Measurements from ENCODE around the gene TAS1R3. TPM values are rescaled to one million over a fixed set of nuclear protein-coding genes. Genes with fewer than 3 reads are reported as not detected.

The TAS1R3 gene
- total RNA-seq, 4 donors from 2014 or later = 0.21 to 1.2 (median 0.63) TPM

DNA sequence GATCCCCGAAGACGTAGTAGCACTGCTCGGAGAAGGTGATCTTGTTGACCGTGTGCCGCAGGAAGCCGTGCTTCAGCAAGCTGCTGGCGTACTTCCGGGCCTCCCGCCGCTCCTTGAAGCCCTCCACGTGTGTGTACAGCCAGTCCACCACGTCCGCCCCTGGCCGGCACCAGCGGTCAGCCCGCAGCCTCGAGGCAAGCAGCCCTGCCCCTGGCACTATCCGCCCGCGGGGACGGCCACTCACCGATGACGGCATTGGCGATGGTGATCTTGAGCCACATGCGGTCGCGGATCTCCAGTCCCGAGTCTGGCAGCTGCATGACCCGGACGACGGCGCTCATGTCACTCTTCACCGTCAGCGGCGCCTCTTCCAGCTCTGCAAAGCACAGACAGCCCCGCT, 7.2 kb downstream of the TAS1R3 start:
- Histone ChIP-seq H3K9me3 (no peaks in the 10 kb centered on the region), H3K27me3 (no peaks in the 10 kb centered on the region), H3K36me3 (peaks cover 0 to 81% (median 15%) of the 10 kb centered on the region in 3 donors), H3K4me1 (peaks cover 0 to 19% (median 2%) of the 10 kb centered on the region in 4 donors), H3K27ac (no peak overlapping the region), H3K4me3 (no peak overlapping the region)
- WGBS, 2 donors = 94% methylated on average over 32 to 36 of the region's 36 CpGs
- TF ChIP-seq EP300 (IDR thresholded peaks at IDR 0.05) (no peak), CTCF (IDR thresholded peaks at IDR 0.05) (no peak), POLR2A (IDR thresholded peaks at IDR 0.05) (no peak)
- no peak for DNase-seq (ENCODE audit: low spot score in 2 of 2)

DNA sequence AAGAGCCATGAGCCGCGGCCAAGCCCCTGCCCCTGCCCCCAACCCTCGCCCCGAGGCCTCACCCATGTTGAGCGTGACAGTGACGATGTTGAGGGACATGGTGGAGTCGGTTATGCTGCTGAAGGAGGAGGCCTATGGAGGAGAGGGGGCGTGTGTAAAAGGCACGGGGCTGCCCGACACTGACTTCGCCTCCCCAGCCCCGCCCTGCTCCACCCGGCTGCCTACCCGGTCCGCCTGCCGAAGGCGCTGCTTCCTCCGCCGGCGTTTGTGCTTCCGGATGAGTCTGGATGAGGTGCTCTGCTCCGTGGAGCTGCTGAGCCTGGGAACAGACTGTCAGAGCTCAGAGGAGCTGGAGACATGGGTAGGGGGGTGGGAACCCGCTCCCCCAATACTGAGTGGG, 9.1 kb downstream of the TAS1R3 start:
- Histone ChIP-seq H3K4me3 (no peak overlapping the region), H3K36me3 (peaks cover 0 to 71% (median 15%) of the 10 kb centered on the region in 3 donors), H3K9me3 (no peaks in the 10 kb centered on the region), H3K4me1 (peaks cover 0 to 30% (median 13%) of the 10 kb centered on the region in 4 donors), H3K27ac (no peak overlapping the region), H3K27me3 (no peaks in the 10 kb centered on the region)
- DNase-seq (ENCODE audit: low spot score in 2 of 2) = no peak
- TF ChIP-seq CTCF (IDR thresholded peaks at IDR 0.05) (no peak), POLR2A (IDR thresholded peaks at IDR 0.05) (no peak), EP300 (IDR thresholded peaks at IDR 0.05) (no peak)
- 81 to 85% methylated on average over 13 to 21 of the region's 23 CpGs for WGBS, 2 donors

DNA sequence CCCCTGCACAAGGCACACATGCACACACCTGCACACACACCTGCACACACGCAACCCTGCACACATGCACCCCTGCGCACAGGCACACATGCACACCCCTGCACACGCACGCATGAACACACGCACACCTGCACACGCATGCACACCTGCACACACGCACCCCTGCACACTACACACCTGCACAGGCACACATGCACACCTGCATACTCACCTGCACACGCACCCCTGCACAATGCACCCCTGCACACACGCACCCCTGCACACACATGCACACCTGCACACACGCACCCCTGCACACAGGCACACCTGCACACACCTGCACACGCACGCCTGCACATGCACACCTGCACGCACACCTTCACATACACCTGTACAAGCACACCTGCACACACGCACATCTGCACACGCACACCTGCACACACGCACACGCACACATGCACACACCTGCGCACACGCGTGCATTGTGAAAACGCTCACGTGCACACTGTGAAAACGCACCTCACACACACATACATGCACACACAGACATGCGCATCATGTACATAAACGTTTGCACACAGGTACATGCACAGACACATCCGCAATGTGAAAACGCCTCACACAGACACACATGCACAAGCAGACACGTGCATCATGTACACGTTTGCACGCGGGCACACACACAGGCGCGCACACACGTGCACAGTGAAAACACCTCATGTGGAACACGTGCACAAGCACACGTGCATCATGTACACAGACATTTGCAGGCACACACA, 9.9 kb downstream of the TAS1R3 start:
- no peaks in the 10 kb centered on the region for H3K9me3 ChIP-seq
- no peak overlapping the region for H3K27ac ChIP-seq
- H3K27me3 ChIP-seq = no peaks in the 10 kb centered on the region
- no peak overlapping the region for H3K4me3 ChIP-seq
- H3K4me1 ChIP-seq = peaks cover 0 to 38% (median 20%) of the 10 kb centered on the region in 4 donors
- peaks cover 0 to 63% (median 15%) of the 10 kb centered on the region in 3 donors for H3K36me3 ChIP-seq
- WGBS, 2 donors = 92 to 93% methylated on average over 36 of the region's 36 CpGs
- no peak for TF ChIP-seq EP300 (IDR thresholded peaks at IDR 0.05)
- TF ChIP-seq CTCF (IDR thresholded peaks at IDR 0.05) = no peak
- TF ChIP-seq POLR2A (IDR thresholded peaks at IDR 0.05) = no peak
- DNase-seq (ENCODE audit: low spot score in 2 of 2) = no peak

- Histone ChIP-seq H3K4me3 (no peak overlapping the region), H3K9me3 (no peaks in the 10 kb centered on the region), H3K27ac (no peak overlapping the region), H3K36me3 (peaks cover 0 to 57% (median 15%) of the 10 kb centered on the region in 3 donors), H3K4me1 (peaks cover 0 to 44% (median 26%) of the 10 kb centered on the region in 4 donors), H3K27me3 (no peaks in the 10 kb centered on the region)
- 90 to 94% methylated on average over 3 to 11 of the region's 17 CpGs for WGBS, 2 donors
- TF ChIP-seq POLR2A (IDR thresholded peaks at IDR 0.05) = no peak
- no peak for DNase-seq (ENCODE audit: low spot score in 2 of 2)
These were observed 10.5 kb downstream of the TAS1R3 start for GRCh38 chr1:1341549-1342021.

GRCh38 chr1:1342061-1342562, 11.0 kb downstream of the TAS1R3 start:
- no peaks in the 10 kb centered on the region for H3K9me3 ChIP-seq
- no peak for DNase-seq (ENCODE audit: low spot score in 2 of 2)
- no peak overlapping the region for H3K27ac ChIP-seq
- H3K4me1 ChIP-seq = peaks cover 0 to 49% (median 31%) of the 10 kb centered on the region in 4 donors
- H3K4me3 ChIP-seq = no peak overlapping the region
- H3K36me3 ChIP-seq = peaks cover 0 to 52% (median 15%) of the 10 kb centered on the region in 3 donors
- H3K27me3 ChIP-seq = no peaks in the 10 kb centered on the region
- WGBS, 2 donors = 82 to 90% methylated on average over 9 to 27 of the region's 28 CpGs
- TF ChIP-seq CTCF (IDR thresholded peaks at IDR 0.05) = no peak
- no peak for TF ChIP-seq EP300 (IDR thresholded peaks at IDR 0.05)
- no peak for TF ChIP-seq POLR2A (IDR thresholded peaks at IDR 0.05)
